Ishikawa (cell line): Measurements from ENCODE around the gene FOXF1.

Experiments
- CEBPB ChIP-seq: IDR thresholded peaks from 2 replicates; pipeline ENCODE4 v1.6.1; 2012
- CREB1 ChIP-seq: IDR thresholded peaks from 2 replicates; pipeline ENCODE4 v1.6.1; 2012; ENCODE audit warnings: low read depth
- EGR1 ChIP-seq: IDR thresholded peaks from 2 replicates; pipeline ENCODE4 v1.6.1; 2012
- EP300 ChIP-seq: IDR thresholded peaks from 2 replicates; pipeline ENCODE4 v1.6.1; 2012; ENCODE audit warnings: borderline replicate concordance
- FOXM1 ChIP-seq: IDR thresholded peaks from 2 replicates; pipeline ENCODE4 v1.6.1; 2012; ENCODE audit warnings: low read depth, borderline replicate concordance
- NFIC ChIP-seq: IDR thresholded peaks from 2 replicates; pipeline ENCODE4 v1.6.1; 2012
- RAD21 ChIP-seq: IDR thresholded peaks from 2 replicates; pipeline ENCODE4 v1.6.1; 2012; ENCODE audit warnings: low read depth
- TAF1 ChIP-seq: IDR thresholded peaks from 2 replicates; pipeline ENCODE4 v1.6.1; 2012; ENCODE audit warnings: low read depth, mild to moderate bottlenecking
- TCF12 ChIP-seq: IDR thresholded peaks from 2 replicates; pipeline ENCODE4 v1.6.1; 2012; ENCODE audit warnings: low read depth
- TEAD4 ChIP-seq: IDR thresholded peaks from 2 replicates; pipeline ENCODE4 v1.6.1; 2012
- YY1 ChIP-seq: IDR thresholded peaks from 2 replicates; pipeline ENCODE4 v1.6.1; 2012; ENCODE audit warnings: low read depth
- ZBTB7A ChIP-seq: IDR thresholded peaks from 2 replicates; pipeline ENCODE4 v1.6.1; 2012; ENCODE audit warnings: low read depth
- TF ChIP-seq, protein P1 (sequence below): IDR thresholded peaks from 2 replicates; pipeline ENCODE4 v1.6.1; 2012
- TF ChIP-seq, protein P2 (sequence below): IDR thresholded peaks from 2 replicates; pipeline ENCODE4 v1.6.1; 2012; ENCODE audit warnings: low read depth, mild to moderate bottlenecking
- TF ChIP-seq, protein P3 (sequence below): IDR thresholded peaks from 2 replicates; pipeline ENCODE4 v1.6.1; 2012

The FOXF1 gene

DNA sequence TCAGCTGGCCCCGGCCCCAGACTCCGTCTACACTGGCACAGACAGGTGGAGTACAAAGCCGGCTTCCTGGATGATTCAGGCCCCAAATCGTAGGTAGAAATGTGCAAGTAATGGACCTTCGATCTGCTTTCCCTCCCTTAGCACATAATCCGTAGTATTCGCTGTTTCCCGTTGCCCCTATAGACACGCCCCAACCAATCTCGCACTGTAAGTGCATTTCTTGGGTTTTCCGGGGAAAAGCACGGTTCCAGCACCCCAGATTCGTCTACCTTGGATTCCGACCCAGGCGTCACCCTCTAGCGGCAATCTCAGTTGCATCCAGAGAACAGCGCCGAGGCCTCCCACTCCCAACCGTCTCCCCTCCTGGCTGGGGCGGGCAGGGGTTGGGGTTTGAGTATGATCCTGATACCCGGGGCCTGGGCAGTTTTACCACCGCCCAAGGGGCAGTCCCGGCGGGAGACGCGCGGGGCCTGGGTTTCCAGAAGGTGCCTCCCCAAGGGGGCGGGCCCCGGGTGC lies 12.1 kb upstream of the FOXF1 start:
- TF ChIP-seq TEAD4 (no peak), YY1 (no peak), NFIC (no peak), FOXM1 (no peak), RAD21 (no peak), CREB1 (no peak), CEBPB (no peak), EP300 (no peak), TCF12 (no peak)
- TF ChIP-seq, protein P1, sequence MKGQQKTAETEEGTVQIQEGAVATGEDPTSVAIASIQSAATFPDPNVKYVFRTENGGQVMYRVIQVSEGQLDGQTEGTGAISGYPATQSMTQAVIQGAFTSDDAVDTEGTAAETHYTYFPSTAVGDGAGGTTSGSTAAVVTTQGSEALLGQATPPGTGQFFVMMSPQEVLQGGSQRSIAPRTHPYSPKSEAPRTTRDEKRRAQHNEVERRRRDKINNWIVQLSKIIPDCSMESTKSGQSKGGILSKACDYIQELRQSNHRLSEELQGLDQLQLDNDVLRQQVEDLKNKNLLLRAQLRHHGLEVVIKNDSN = no peak
- TF ChIP-seq, protein P2, sequence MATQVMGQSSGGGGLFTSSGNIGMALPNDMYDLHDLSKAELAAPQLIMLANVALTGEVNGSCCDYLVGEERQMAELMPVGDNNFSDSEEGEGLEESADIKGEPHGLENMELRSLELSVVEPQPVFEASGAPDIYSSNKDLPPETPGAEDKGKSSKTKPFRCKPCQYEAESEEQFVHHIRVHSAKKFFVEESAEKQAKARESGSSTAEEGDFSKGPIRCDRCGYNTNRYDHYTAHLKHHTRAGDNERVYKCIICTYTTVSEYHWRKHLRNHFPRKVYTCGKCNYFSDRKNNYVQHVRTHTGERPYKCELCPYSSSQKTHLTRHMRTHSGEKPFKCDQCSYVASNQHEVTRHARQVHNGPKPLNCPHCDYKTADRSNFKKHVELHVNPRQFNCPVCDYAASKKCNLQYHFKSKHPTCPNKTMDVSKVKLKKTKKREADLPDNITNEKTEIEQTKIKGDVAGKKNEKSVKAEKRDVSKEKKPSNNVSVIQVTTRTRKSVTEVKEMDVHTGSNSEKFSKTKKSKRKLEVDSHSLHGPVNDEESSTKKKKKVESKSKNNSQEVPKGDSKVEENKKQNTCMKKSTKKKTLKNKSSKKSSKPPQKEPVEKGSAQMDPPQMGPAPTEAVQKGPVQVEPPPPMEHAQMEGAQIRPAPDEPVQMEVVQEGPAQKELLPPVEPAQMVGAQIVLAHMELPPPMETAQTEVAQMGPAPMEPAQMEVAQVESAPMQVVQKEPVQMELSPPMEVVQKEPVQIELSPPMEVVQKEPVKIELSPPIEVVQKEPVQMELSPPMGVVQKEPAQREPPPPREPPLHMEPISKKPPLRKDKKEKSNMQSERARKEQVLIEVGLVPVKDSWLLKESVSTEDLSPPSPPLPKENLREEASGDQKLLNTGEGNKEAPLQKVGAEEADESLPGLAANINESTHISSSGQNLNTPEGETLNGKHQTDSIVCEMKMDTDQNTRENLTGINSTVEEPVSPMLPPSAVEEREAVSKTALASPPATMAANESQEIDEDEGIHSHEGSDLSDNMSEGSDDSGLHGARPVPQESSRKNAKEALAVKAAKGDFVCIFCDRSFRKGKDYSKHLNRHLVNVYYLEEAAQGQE = no peak

DNA sequence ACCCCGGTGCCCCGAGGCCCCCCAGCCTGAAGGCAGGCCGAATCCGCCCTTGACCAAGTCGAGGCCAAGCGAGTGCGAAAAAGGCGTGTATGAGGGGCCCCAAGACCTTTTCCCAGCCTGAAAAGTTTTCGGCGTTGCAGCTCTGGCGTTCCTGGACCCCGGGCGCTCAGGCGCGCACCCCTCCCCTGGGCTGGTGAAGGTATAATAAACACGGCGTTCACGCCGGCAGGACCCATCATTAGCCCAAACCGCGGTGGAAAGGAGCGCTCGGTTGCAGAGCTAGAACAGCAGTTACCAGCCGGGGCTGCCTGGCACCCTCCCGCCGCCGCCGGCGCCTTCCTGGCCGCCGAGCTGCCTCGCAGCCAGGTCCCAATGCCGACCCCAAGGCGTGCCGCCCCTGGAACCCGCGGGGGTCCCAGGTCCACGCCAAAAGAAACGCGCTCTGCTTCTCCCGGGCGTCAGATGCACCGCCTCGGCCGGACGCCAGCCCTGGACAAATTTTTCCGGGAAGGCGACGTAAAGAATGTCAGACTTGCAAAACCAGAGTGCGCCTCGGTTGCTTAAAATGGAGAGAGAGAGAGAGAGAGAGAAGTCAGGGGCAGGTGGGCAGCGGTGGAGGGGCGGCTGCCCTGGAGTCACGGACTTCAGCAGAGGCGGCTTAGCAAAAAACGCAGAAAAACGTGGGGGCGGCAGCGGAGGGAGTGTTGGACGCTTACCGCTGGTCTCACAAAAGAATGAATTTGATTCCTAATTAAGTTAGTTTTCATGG lies 11.5 kb upstream of the FOXF1 start:
- TF ChIP-seq TEAD4 (no peak), FOXM1 (no peak), EP300 (no peak), YY1 (no peak), ZBTB7A (no peak), CREB1 (no peak), NFIC (no peak), TAF1 (no peak), EGR1 (no peak), RAD21 (no peak), CEBPB (no peak), TCF12 (no peak)
- TF ChIP-seq, protein P2 = no peak
- TF ChIP-seq, protein P3, sequence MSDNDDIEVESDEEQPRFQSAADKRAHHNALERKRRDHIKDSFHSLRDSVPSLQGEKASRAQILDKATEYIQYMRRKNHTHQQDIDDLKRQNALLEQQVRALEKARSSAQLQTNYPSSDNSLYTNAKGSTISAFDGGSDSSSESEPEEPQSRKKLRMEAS = no peak
- TF ChIP-seq, protein P1 = no peak

DNA sequence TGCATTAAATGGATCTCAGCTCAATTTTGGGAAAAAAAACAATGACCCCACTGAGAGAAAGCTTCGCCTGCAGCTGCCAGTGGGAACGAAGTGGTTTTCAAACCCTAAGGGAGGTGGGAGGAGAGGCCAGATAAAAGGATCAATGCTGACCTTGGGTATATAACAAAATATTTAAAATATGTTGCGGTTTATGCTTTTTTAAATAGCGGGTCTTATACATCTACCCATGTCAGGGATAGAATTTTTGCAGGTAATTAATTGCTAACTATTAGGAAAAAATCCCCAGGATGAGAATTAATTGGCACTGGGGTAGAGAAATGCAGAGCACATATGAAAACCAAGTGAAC lies 10.9 kb upstream of the FOXF1 start:
- TF ChIP-seq RAD21 = no peak
- TF ChIP-seq CEBPB = no peak
- no peak for TF ChIP-seq FOXM1
- TF ChIP-seq EGR1 = no peak
- no peak for TF ChIP-seq TEAD4
- TF ChIP-seq, protein P3 = no peak
- no peak for TF ChIP-seq TAF1
- no peak for TF ChIP-seq YY1

DNA sequence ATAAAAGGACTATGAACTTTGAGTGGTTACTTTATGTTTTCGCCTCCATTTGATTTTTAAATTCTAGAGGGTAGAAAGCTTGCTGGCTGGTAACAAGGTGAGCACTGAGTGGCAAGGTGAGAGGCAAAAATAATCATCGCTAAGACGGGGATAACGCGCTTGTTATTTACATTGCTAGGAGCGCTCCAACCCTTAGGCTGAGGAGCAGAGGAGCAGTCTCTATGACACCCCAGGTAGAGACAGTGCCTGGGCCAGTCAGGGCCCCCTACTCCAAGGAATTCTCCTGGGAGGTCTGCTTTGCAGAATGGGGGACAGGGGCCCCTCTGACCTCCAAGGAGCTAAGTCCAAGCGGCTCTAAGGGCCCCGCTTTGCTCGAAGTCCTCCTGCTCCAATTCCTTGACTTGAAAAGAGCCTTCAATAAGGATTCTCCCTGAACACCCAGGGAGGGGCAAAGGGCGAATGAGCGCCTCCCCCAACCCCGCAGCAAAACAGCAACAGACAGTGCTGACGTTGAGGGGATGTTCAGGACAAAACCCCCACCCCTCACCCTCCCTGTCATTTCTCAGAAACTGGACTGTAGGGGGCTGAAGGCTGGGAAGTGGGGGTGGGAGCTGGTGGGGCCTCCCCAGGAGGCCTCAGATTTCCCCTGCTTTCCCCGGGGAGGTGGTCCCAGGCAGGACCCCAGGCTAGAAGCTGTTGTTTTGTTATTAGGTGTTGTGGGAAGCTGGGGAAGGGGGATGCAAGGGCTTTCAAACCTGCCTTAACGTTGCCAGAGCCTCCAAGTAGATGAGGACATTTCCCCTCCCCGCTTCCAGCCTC lies 10.2 kb upstream of the FOXF1 start:
- TF ChIP-seq EGR1 = no peak
- TF ChIP-seq TAF1 = no peak
- no peak for TF ChIP-seq TCF12
- TF ChIP-seq YY1 = no peak
- no peak for TF ChIP-seq CREB1

DNA sequence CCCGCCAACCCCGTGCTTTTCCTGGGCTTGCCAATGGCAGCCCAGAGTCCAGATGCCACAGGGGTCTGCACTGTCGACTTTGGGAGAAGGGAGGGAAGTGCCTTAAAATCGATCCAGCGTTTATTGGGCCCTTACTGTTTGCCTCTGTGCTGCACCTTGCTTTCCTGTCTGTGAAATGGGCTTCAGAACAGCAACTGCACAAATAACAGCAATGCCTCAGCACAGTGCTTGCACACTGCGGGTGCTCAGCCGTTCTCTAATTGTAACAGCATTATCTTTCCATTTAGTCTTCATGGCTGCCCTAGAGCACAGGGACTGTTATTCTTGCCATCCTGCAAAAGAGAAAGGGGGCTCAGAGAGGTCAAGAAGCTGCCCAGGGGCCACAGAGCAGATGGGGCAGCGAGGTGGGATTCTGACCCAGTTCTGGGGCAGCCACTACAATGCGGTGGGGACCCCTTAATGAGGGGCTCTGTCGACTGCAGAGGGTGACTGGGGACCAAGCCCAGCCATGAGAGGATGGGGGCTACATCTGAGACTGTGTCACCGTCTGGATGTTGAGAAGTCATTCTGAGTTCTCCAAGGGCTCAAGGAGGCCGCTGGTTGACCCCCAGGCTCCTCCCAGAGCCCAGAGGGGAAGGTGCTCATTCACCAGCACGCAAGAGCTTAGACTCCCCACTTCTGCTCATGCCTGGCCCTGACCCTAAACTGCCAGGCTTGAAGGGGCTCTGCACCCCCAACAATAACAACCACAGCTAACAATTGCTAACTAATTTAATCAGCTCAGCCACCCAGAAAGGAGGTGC lies 9.4 kb upstream of the FOXF1 start:
- TF ChIP-seq EP300 (no peak), TCF12 (no peak), TAF1 (no peak), EGR1 (no peak), FOXM1 (no peak), RAD21 (no peak), CREB1 (no peak), NFIC (no peak), TEAD4 (no peak), ZBTB7A (no peak), CEBPB (no peak), YY1 (no peak)
- TF ChIP-seq, protein P1 = no peak
- TF ChIP-seq, protein P2 = no peak
- TF ChIP-seq, protein P3 = no peak
